ENCODE results near the gene MEX3D.
A peak's percentile ranks its signal among the peaks of the same experiment; 100 is the strongest.

MEX3D gene

DNA sequence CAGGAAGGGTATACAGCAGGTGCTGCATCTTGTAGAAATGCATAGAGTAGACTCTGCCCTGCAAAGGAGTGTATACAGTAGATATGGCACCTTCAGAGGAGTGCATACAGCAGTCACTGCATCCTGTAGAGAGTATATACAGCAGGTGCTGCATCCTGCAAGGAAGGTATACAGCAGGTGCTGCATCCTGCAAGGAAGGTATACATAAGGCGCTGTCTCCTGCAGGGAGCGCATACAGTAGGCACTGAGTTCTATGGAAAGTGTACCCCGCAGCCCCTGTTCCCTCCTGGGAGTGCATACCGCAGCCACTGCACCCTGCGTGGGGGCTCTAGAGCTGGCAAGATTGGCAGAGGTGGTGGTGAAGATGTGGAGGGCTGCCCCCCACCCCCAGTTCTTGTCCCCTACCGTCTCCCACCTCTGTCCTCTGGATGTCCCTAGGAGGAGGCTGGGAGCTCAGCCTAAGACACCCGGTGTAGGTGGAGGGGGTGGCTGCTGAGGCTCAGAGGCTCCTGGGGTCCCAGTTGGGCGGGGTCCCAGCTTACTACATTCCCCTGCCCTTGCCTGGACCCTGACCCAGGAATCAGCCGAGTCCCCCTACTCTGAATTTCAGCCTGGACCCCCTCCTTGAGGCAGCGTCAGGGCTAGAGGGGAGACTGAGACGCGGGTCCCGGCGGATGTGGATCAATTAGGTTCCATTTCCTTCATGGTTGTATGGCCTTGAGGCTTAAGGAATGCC, 53.0 kb downstream of the MEX3D start:
- DNase-seq = no peak

DNA sequence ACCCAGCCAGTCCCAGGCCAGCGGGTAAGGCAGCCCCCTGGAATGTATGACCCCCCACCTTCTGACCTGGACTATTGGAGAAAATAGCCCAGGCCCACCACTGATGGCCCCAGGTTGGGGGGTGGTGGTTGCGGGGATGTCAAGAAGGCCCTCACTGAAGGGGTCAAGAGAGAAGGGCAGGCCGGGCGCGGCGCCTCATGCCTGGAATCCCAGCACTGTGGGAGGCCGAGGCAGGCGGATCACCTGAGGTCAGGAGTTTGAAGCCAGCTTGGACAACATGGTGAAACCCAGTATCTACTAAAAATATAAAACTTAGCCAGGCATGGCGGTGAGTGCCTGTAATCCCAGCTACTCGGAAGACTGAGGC, 53.8 kb downstream of the MEX3D start:
- no peak for DNase-seq

DNA sequence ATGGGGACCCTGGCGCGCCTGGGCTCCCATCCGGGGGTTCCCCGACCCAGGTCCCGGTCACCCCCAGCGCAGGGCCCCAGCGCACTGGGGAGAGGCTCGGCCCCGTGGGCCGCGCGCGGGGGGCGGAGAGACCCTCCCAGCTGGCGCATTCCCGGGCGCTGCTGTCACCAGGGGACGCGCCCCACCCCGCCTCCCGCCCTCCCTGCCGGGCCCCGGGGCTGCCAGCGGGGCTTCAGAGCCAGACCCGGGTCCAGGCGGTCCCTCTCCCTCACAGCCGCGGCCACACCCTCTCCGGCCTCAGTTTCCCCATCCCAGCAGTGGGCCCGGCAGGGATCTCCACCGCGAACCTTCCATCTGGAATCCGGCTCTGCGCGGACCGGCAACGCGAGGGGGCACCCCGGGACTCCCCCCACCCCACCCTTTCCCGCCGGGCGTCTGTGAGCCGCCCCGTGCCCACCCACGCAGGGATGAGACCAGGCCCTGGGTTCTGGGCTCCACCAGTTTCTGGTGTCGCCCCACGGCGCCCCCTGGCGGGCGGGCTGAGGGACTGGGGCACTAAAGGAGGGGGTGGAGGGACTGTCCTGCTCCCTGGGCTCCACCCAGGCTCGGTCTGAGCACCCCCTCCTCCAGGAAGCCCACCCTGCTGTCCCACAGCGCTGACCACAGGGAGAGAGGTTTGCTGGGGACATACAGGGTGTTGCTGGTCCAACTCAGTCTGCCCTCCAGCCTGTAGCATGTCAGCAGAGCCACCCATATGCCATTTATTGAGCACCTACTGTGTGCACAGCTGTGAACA, 54.4 kb downstream of the MEX3D start:
- peak; percentile 87 for DNase-seq

DNA sequence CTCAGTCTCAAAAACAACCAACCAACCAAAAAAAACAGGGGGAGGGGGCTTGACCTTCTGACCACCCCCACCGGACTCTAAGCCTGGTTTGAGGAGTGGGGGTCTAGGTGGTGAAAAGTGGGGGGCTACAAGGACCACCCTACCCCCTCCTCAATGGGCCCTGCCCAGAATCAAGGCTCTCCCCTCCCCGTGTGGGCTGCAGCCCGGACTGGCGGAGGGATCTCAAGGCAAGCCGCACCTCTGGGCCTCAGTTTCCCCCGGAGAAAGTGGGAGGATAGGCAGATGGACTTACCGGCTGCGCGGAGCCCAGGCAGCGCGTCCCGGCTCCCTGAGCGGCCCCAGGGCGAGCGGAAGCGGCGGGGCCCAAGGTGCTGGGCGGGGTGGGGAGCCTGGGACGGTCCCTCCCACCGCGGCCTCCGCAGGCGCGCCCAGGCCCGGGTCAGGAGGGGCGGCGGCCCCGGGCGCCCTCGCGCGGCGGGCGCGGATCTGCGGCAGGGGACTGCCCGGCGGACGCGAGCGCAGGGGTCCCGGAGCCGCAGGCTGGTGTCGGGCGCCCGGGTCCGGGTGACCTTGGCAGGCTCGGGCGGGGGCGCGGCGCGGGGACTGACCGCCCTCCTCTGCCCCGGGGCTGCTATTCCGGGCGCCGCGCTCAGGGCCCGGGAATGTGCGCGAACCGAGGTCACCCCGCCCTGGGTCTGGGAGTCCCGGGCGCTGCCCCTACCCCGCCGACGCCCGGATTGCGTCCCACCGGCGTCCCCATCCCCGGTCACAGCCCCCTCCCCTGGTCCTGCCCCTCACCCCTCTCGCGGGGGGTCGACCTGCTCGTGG, 55.2 kb downstream of the MEX3D start, which contains the start of gene ADAMTSL5:
Gene ADAMTSL5 (minus strand): TSS at position 349 of the 828 bp plus-strand sequence. CDS start 2,076 bp downstream, outside the sequence.
- peak; percentile 83 for DNase-seq

DNA sequence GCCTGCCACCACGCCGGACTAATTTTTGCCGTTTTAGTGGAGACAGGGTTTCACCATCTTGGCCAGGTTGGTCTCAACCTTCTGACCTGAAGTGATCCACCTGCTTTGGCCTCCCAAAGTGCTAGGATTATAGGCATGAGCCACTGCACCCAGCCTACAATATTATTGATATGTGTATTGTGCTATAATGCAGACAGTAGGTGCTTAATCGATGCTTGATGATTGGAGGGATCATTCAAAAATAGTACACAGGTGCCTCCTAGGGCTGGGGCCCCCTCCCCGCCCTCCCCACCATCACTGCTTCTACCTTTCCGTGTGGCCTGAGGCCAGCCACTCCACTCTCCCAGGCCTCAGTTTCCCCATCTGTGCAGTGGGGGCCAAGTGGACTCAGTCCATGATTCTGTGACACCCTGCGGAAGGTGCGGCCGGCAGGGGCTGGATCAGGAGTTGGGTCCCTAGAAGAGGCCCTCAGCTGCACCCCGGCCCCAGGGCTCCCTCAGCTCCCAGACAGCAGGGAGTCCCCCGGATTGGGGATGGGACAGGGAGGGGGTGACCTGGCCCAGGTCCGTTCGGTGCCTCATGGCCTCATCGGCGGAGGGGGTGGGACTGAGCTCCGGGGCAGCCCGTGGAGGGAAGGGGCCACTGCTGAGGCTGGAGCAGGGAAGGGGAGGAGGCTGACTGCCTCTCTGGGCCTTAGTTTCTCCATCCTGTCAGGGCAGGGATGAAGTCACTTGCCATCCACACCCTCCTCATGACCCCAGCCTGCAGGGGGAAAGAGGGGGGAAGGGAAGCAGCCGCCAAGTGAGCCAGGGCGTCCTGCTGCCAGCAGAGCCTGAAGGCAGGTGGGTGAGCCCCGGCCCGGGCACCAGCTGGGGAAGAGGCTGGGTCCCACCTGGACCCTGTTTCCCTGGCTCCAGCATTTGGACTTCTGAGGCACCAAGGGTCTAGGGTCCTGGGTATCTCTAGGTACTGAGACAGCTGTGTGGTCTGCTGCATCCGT, 56.5 kb downstream of the MEX3D start:
- DNase-seq = no peak

DNA sequence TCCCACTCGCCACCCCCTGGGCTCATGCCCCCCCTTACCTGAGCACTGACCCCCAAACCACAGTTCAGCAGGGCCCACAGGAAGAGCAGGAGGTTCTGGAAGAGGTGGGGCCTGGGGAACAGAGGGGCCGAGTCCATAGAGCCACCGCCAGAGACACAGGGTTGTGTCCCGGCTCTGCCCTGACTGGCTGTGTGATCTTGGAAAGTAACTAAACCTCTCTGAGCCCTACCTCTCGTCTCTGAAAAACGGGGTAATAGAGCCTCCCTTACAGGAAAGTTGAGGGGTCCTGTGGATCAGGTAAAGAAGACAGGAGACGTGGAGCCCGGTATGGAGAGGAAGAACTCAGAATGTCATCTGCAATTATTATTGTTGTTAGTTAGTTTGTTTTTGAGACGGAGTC, 57.3 kb downstream of the MEX3D start:
- DNase-seq = no peak

DNA sequence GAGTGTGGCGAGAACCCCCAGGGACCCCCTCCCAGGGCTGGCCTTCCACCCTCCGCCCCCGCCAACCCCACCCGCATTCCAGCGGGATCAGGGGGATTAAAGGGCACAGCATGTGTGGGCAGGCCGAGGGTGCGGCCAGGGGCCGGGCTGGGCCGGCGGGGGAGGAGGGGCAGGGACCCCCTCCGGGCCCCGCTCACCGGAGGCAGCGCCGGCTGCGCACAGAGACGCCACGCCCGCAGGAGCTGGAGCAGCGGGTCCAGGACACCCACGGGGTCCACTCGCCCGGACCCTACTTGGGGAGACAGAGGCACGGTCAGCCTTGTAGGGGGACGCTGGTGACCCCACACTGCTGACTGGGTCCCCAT, 57.7 kb downstream of the MEX3D start:
- no peak for DNase-seq

DNA sequence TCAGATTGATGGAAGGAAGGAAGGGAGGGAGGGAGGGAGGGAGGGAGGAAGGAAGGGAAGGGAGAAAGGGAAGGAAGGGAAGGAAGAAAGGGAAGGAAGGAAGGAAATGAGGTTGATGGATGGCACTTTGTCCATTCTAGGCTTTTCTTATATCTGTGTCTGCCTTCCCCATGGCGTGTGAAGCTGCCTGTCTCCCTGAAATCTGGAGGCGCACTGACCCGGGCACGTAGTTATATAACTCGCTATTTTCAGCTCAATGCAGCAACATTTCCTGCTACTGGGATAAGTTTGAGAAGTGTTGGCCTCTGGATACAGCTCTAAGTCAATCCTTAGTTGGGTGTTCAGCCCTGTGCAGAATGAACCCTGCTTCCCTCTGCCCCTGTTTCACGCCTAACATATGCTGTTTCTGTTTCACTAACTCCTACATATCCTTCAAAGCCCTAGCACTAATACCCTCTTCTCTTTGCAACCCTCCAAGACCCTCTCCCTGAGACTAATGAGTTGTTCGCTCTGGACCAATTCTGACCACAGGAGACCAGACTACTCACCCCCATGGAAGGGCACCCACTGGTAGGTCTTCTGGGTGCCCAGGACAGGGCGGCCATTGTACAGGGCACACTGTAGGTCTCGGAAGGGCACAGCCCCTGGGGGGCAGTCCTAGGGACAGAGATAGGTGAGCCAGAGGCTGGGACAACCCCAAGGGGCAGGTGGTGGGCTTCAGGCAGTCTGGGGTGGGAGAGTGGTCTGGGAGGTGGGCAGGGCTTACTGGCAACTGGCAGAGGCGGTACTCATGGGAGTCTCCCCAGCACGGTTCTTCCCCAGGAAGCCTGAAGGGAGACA, 58.3 kb downstream of the MEX3D start:
- DNase-seq = no peak

DNA sequence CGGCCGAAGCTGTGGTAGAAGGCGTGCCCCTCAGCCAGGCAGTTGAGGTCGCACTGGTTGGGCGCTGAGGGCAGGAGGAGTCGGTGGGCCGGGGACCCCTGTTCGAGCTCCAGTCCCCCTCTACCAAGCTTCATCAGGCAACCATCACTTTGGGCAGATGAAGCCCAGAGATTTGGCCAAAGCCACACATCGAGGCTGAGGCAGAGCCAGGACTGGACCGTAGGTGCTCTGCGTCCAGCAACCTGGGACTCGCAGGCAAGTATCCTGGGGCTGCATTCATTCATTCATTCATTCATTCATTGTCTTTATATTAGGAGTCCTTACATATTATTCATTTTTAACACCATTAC, 59.6 kb downstream of the MEX3D start:
- no peak for DNase-seq

DNA sequence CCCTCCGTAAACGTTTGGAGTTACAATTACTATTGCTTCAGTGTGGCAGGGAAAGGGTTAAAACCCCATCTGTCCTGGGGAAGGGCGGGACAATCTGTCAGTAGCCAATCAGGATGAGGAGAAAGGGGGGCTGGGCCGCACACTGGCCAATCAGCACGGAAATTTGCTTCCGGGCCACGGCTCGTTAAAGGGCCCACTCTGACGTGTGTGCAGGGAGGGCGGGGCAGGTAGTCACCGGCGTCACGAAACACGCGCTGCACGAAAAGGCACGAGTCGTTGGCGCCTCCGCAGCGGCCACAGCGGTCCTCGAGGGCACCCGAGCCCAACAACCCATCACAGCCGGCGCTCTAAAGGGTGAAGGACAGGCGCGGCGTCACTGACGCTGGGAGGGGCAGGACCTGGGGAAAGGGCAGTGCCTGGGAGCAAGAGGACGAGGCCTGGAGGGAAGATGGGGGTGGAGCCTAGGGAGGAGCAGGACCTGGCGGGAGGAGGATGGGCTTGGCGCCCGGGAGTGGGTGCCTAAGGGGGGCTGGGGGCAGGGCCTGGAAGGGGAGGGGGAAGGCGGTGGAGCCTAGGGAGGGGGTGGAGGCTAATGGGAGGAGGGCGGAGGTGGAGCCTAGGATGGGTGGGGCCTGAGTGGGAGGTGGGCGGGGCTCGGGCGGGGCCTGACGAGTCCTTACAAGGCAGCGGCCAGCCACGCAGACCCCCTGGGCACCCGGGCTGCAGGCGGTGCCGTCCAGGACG, 60.2 kb downstream of the MEX3D start:
- DNase-seq = peak; percentile 90

DNA sequence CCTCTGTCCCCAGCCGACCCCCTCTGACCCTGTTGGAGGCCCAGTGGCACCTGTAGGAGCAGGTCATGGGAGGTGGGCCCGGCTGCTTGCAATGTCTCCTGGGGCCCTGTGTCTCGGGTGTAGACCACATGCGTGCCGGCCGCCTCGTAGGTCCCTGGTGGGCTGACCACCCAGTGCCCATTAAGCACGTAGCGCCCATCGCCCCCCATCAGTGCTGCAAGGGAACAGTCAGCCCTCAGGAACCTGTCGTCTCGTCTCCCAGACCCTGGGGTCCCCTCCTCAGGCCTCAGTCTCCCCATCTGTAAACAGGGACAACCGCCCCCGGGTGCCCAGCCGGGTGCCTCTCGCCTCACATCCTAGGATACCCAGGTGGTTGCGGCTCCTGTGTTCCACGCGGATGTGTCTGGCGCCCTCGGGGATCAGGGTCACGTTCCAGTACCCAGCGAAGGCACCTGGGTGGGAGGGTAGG, 60.9 kb downstream of the MEX3D start:
- no peak for DNase-seq

DNA sequence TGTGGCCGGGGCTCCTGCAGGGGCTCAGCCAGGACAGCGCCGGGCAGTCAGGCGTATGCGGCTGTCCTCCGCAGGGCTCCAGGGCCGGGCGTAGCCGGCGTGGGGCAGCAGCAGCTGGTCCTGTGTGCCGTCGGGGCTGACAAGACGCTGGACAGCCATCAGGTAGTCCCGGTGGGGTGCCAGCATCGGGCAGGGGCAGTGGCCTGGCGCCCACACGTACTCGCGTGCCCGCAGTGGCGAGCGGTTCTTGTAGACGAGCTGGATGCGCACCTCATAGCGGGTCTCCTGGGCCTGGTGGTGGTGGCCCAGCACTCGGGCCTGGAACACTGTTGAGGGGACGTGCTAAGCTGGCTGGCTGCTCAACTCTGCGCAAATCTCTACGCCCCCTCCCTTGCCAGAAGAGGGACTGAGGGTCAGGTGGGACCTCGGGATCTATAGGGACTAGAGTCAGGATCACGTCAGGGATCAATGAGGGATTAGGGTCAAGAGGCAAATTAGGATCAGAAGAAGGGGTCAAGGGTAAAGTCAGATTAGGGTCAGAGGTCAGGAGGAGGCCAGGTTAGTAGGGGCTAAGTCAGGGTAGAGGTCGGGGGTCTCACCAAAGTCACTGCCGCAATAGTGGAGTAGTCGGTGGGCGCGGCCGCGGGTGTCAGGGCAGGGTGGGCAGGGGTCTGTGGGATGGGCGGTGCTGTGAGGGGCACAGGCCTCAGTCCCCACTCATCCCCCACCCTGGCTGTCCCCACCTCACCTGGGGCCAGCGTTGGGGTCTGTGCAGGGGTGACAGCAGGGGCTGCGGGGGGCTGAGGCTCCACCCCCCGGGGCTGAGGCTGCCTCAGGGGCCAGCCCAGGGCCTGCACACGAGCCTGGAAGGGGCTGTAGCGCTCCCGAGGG, 61.9 kb downstream of the MEX3D start:
- no peak for DNase-seq

DNA sequence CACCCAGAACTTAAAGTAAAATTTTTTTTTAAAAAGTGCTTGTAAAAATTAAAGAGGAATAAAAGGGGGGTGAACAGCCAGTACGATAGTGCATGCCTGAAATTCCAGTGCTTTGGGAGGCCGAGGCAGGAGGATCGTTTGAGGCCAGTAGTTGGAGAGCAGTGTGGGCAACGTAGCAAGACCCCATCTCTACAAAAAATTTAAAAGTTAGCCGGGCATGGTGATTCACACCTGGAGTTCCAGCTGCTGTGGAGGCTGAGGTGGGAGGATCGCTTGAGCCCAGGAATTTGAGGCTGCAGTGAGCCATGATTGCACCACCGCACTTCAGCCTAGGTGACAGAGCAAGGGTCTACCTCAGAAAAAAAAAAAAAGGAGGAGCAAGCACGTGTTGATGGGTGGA, 63.1 kb downstream of the MEX3D start:
- no peak for DNase-seq
